Effector memory CD4-positive, alpha-beta T cell (primary cell): ENCODE data around the gene MOK.

ENCODE experiments used
- DNase-seq, 3 donors: peaks; one replicate each; pipeline ENCODE4 v3.0.0-alpha.2; 2020
- H3K27ac ChIP-seq: 2 replicates; pipeline ENCODE4 v1.7.0; 2013; ENCODE audit warnings: mild to moderate bottlenecking, low read length, moderate library complexity; ENCODE audit not compliant: insufficient read depth, poor library complexity, severe bottlenecking
- H3K27me3 ChIP-seq: replicated peaks from 2 replicates; pipeline ENCODE4 v1.7.0; 2013; ENCODE audit warnings: mild to moderate bottlenecking, low read length; ENCODE audit not compliant: insufficient read depth, control insufficient read depth, poor library complexity, severe bottlenecking
- H3K36me3 ChIP-seq: 2 replicates; pipeline ENCODE4 v1.7.0; 2013; ENCODE audit warnings: mild to moderate bottlenecking, low read length, moderate library complexity; ENCODE audit not compliant: control insufficient read depth, insufficient read depth
- H3K4me1 ChIP-seq: 2 replicates; pipeline ENCODE4 v1.7.0; 2013; ENCODE audit warnings: low read length, mild to moderate bottlenecking; ENCODE audit not compliant: control insufficient read depth, insufficient read depth, poor library complexity, severe bottlenecking
- H3K4me3 ChIP-seq: 2 replicates; pipeline ENCODE4 v1.7.0; 2013; ENCODE audit warnings: low read length, low read depth, mild to moderate bottlenecking; ENCODE audit not compliant: insufficient read depth, poor library complexity, severe bottlenecking
- H3K9me3 ChIP-seq: 2 replicates; pipeline ENCODE4 v1.7.0; 2013; ENCODE audit warnings: mild to moderate bottlenecking, low read length, moderate library complexity; ENCODE audit not compliant: control insufficient read depth

MOK gene

DNA sequence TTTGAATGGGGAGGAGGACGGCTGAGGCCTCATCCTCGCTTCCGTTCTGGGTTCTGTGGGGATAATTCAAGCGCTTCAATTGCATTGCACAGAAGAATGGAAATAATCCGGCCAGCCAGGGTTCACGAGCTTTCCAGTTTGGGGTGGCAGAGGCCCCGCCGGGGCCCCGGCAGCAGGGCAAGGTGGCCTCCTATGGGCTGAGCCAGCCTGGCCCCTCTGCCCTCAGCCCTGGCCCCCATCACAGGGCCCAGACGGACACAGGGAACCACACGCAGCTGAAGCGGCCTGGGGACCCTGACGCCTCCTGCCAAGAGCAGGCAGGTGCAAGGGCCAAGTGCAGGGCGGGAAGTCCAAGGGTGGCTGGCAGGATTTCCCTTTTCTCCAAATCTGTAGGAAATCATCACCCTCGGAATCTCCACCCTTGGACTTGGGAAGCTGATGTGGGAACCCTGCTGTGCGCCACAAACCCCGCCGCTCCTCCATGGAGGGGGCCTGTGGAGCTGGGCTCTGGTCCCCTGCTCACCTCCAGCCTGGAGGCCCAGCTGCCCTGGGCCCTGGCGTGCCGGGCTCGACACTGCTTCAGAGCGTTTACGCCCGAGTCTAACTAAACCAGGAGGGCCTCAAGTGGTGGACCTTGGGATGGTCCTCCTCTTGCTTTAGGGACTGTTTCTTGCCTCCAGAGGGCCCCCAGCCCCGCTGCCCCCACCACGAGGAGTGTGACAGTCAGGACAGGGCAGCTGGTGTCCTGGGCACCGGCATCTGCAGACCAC is 78.4 kb downstream of the MOK start:
- DNase-seq: no peak
- no peak overlapping the region for H3K27ac ChIP-seq
- no peaks in the 10 kb centered on the region for H3K36me3 ChIP-seq
- H3K4me1 ChIP-seq: no peaks in the 10 kb centered on the region
- H3K9me3 ChIP-seq: no peaks in the 10 kb centered on the region
- no peaks in the 10 kb centered on the region for H3K27me3 ChIP-seq
- H3K4me3 ChIP-seq: no peak overlapping the region

DNA sequence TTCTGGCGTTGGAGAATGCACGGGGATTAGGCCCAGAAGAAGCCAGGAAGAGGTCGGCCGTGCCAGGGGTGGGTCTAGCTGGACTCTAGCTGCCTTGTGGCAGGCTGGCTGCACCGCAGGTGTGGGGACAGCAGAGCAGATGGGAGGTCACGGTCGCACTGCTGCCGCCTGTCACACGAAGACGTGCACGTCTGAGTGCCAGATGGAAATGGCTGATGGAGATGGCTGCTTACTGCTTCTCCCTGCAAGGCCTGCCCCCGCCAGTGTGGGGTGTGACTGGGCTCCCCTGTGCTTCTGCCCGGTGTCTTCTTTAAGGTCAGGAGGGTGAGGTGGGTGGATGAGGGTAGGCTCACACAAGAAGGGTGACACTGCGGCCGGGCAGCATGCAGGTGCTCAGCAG is 79.0 kb downstream of the MOK start:
- Histone ChIP-seq H3K9me3 (no peaks in the 10 kb centered on the region), H3K4me3 (no peak overlapping the region), H3K27me3 (no peaks in the 10 kb centered on the region), H3K27ac (no peak overlapping the region), H3K4me1 (no peaks in the 10 kb centered on the region), H3K36me3 (no peaks in the 10 kb centered on the region)
- no peak for DNase-seq

DNA sequence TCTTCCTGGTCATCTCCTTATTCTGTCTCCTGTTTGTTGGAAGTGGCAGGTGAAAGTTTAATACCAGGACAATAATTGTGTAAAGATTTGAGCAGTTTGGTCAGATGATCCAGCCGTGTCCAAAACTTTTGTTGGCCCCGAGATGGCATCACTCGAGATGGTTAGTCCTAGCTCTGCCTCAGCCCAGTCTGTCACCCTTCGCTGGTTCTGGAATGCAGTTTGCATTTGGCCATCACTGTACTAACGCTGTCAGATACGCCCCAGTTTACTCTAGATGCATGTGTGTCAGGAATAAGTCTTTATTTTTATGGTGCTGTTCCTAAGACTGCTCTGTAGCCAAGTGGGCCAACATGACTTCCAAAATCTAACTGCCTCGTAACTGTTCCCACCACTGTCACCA is 79.6 kb downstream of the MOK start:
- Histone ChIP-seq H3K27ac (no peak overlapping the region), H3K9me3 (no peaks in the 10 kb centered on the region), H3K36me3 (no peaks in the 10 kb centered on the region), H3K4me3 (no peak overlapping the region), H3K4me1 (no peaks in the 10 kb centered on the region), H3K27me3 (no peaks in the 10 kb centered on the region)
- no peak for DNase-seq

DNA sequence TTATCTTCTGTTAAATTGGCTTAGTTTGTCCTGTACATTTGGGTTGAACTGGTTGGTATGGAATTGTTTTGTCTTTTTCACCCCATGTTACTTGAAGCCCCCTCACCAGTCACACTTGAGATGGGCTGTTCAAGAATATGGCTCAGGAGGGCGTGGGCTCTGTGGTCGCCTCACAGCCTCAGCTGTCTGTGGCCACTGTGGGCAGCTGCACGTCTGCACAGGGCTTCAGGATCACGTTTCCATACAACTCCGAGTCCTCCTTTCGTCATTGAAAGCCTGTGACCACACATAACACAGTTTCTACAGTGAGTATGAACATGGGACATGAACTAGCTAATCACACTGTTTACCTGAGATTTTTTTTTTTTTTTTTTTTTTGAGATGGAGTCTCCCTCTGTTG is 81.3 kb downstream of the MOK start:
- Histone ChIP-seq H3K4me1 (no peaks in the 10 kb centered on the region), H3K27ac (no peak overlapping the region), H3K36me3 (no peaks in the 10 kb centered on the region), H3K4me3 (no peak overlapping the region), H3K27me3 (no peaks in the 10 kb centered on the region), H3K9me3 (no peaks in the 10 kb centered on the region)
- DNase-seq: no peak

DNA sequence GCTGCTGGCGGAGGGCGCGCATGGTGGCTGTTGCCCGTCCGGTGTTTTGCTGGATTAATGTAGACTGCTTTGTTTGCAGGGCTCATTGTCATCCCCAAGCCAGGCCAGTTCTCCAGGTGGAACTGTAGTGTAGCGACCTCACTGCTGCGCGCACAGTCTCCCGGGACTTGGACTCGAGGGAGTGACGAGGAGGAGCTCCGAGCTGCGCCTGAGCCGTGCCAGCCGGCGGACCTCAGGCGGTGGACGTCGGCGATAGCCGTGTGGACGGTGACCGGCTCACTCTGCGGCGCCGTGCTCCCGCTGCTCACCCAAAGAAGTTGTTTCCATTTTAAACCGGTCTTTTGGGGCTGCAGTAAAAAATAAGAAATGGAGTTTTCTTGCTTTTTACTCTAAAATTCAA is 82.2 kb downstream of the MOK start:
- Histone ChIP-seq H3K4me1 (no peaks in the 10 kb centered on the region), H3K27me3 (no peaks in the 10 kb centered on the region), H3K36me3 (no peaks in the 10 kb centered on the region), H3K9me3 (no peaks in the 10 kb centered on the region), H3K4me3 (no peak overlapping the region), H3K27ac (no peak overlapping the region)
- DNase-seq: no peak

DNA sequence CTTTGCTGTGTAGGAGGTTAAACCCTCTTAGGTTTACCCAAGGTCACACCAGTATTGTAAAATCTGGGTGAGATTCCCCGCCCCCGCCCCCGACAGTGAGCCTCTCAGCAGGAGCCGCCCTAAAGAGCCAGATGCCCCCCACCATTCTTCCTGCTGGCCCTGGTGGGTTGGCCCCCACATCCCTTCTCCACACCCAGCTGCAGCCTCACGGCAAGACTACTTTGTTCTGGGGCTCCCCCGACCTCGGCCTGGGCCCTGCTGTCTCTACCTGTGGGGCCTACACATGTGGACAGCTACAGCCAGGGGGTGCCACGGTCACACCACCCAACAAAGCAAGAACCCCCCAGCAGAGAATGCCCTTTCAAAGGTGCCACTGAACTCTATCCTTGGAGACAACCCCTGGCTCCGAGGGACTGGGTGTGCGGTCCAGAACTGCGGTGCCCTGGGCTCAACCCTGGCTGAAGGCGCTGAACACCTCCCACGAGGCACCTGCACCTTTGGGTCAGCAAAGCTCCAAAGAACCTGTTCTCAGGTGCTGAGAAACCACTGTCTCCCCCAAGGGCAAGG is 82.9 kb downstream of the MOK start:
- Histone ChIP-seq H3K9me3 (no peaks in the 10 kb centered on the region), H3K27ac (no peak overlapping the region), H3K4me3 (no peak overlapping the region), H3K27me3 (no peaks in the 10 kb centered on the region), H3K4me1 (no peaks in the 10 kb centered on the region), H3K36me3 (no peaks in the 10 kb centered on the region)
- DNase-seq: no peak

DNA sequence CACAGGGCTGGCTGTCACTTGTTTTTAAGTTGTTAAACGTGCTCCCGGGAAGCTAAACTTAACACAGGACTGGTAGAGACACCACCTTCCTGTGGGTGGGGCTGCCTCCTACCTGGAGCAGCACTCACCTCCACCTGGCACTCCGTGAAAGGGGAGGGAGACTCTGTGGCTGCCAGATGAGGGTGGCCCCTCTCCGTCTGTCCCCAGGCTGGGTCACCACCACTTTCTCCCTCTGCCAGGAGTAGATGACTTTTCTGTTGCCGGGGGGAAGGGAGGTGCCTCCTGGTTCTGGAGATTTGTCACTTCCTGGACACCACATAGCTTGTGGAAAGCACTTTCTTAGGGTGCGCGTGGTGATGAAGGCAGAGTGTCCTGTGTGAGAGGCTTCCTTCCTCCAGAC is 83.9 kb downstream of the MOK start:
- H3K4me3 ChIP-seq: no peak overlapping the region
- no peaks in the 10 kb centered on the region for H3K9me3 ChIP-seq
- H3K27ac ChIP-seq: no peak overlapping the region
- no peaks in the 10 kb centered on the region for H3K4me1 ChIP-seq
- H3K36me3 ChIP-seq: no peaks in the 10 kb centered on the region
- DNase-seq: no peak
- H3K27me3 ChIP-seq: no peaks in the 10 kb centered on the region

DNA sequence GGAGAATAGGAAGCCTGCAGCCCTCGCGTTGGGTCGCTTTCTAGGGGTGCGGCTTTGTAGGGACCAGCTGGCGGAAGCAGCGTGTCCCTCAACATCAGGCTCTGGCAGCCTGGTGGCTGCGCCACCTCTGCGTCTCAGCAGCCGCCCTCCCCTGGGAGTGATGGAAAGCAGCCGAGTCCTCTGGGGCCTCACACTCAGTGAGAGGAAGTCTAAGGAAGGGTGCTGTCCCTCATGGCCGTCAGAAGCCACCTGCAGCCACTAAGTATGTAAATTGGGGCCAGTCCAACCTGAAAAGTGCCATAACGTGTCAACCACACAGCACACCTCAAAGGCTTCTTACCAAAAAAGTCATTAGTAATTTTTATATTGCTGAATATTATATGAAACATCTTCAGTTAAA is 84.9 kb downstream of the MOK start:
- Histone ChIP-seq H3K27me3 (no peaks in the 10 kb centered on the region), H3K9me3 (no peaks in the 10 kb centered on the region), H3K4me3 (no peak overlapping the region), H3K4me1 (no peaks in the 10 kb centered on the region), H3K36me3 (no peaks in the 10 kb centered on the region), H3K27ac (no peak overlapping the region)
- no peak for DNase-seq

DNA sequence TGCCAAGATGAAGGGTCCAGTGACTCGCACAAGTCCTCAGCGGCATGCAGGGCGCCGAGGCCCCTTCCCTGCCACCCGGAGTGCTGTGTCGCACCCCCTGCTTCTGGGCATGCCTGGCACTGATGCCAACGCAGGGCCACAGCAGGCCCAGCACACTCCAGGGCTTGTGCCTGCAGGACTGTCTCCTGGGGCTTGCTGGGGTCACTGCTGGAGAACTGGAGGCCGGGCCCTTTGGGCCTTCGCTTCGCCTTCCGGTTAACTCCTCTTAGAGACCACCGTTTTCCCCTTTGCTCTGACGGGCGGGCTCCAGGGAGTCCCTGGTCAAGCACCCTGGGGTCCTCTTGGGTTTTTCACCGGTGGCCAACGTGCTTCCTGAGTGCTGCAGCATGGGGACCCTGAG is 85.6 kb downstream of the MOK start:
- Histone ChIP-seq H3K4me1 (no peaks in the 10 kb centered on the region), H3K27ac (no peak overlapping the region), H3K27me3 (no peaks in the 10 kb centered on the region), H3K4me3 (no peak overlapping the region), H3K9me3 (no peaks in the 10 kb centered on the region), H3K36me3 (no peaks in the 10 kb centered on the region)
- no peak for DNase-seq

DNA sequence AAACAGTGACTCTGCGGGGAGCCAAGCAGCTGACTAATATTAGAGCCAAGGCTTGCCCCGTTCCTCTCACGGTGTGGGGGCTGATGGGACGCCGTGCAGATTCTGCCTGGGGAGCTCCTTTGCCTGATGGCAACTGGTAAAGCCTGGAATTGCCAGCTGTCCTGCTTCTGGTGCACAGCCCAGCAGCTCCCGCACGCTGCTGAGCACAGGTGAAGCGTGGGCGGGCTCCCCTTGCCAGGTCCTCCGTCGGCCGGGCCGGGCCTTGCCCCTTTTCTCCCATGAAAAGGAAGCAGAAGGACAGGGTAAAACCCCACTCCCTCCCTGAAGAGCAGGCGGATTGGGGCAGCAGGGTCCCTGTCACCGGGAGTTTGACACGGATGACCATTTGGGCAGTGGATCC is 86.3 kb downstream of the MOK start:
- no peak overlapping the region for H3K27ac ChIP-seq
- no peaks in the 10 kb centered on the region for H3K9me3 ChIP-seq
- H3K4me3 ChIP-seq: no peak overlapping the region
- H3K27me3 ChIP-seq: no peaks in the 10 kb centered on the region
- H3K4me1 ChIP-seq: no peaks in the 10 kb centered on the region
- no peaks in the 10 kb centered on the region for H3K36me3 ChIP-seq
- DNase-seq: no peak
